GM21423 (cell line): ENCODE data around the gene MS4A4A.
"Not testable (repeated sequence)": the region's sequence is repeated elsewhere in the genome, so short reads cannot be mapped to it uniquely, and the experiment has no call there.

Experiments
- ATAC-seq: cut with Tn5 transposase; IDR thresholded peaks from one replicate; pipeline ENCODE4 v1.9.1; 2021; ENCODE audit warnings: mild to moderate bottlenecking, moderate library complexity; ENCODE audit not compliant: unreplicated experiment

The MS4A4A gene

DNA sequence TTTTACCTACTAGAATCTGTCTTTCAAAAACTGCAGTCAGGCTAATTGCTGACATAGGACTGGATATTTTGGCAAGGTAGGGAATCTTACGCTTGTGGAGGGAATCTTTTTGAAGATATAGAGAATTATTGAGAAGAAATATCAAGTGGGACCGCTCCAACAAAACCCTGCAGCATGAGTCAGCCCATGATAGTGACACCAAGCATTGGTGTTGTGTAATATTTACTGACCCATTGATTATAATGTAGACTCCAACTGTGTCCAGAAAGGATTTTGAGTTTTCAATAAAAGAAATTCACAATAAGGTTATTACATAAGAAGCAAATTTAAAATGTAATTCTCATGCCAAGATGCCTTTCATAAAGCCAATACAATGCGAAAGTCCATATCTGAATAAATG lies 20.7 kb downstream of the MS4A4A start:
- no peak for ATAC-seq

GRCh38 chr11:60301884-60302283 lies 21.4 kb downstream of the MS4A4A start:
- ATAC-seq, result not testable (repeated sequence)

DNA sequence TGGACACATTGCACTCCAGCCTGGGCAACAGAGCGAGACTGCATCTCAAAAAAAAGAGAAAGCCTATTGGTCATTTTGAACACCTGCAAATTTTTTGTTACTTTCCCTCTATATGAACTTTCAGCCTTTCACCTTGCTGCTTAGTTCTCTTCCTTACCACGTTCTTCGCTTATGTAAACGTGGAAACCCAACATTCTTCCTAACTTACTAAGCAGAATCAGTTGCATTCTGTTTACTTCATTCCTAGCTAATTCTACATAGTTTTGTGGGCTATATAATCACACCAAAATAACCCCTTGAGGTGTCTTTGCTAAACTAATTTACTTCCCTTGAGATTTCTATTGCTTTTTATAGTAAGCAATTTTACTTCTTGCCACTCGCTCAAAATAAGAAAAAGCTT lies 23.2 kb downstream of the MS4A4A start:
- ATAC-seq, result no peak

DNA sequence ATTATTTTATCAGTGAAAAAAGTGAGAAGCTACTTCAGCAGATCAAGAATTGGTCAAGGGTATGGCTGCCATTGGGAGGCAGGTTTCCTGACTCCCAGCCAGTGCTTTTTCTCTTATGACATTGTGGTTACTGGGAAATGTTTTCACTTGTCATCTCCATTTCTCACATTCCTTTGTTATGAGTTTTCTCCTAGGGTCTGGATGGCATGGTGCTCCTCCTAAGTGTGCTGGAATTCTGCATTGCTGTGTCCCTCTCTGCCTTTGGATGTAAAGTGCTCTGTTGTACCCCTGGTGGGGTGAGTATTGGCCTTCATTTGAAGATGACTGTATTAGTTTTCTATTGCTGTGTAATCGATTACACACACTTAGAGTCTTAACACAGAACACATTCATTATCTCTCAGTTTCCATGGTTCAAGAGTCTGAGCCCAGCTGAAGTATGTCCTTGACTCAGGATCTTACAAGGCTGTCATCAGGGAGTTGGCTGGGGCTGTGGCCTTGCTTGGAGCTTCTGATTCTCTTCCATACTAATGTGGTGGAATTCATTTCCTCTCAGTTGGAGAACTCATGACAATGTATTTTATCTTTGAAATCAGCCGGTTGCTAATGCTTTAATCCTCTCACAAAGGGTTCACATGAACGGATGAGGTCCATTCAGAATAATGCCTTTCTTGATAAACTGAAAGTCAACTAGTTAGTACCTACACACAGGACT lies 25.6 kb downstream of the MS4A4A start:
- no peak for ATAC-seq

GRCh38 chr11:60307507-60308195 lies 27.2 kb downstream of the MS4A4A start:
- no peak for ATAC-seq

DNA sequence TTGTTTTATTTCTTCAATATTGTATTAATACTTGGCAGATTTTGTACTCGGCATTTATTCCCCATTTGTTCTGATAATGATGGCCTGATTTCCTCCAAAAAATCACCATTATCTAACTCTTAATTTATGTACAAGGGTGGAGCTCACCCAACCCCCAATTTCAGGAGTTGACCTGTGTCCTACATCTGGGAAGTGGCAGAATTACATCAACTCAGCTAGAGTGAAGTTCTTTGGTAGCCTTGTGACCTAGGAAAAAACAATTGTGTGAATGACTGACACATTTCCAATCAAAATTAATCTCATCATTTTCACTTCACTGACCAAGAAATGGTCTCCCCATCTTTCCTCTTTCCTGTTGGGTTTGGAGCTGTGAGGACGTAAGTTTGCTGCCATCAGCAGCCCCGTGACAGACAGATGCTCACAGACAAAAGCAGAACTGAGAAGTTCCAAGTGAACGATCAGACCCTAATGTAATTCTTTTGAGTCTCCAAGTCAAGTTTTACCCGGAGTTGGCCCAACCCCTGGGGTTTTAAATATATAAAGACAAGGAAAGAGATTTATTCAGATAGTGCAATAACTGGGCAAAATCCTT lies 30.0 kb downstream of the MS4A4A start:
- peak; percentile 69 for ATAC-seq

GRCh38 chr11:60314635-60315321 lies 34.3 kb downstream of the MS4A4A start:
- no peak for ATAC-seq

DNA sequence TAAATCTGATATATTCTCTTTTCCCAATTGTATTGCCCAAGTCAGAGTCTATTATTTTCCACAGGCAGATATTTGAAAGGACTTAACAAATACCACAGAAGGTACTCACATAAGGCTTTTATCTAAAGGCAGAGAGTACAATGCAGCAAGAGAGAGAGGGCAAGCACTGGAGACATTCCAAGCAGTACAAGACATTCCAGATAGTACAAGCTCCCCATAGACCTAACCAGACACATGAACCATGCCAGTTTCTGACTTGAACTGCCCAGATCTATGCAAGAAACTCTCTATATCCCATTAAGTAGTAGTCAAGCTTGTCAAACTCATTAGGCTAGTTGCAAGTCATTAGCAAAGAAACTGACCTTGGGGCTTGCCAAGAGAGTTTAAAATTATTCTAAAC lies 35.4 kb downstream of the MS4A4A start:
- no peak for ATAC-seq

- no peak for ATAC-seq
Measured at GRCh38 chr11:60316317-60316716, 35.9 kb downstream of the MS4A4A start.

GRCh38 chr11:60318726-60319125 lies 38.3 kb downstream of the MS4A4A start:
- ATAC-seq, result no peak

DNA sequence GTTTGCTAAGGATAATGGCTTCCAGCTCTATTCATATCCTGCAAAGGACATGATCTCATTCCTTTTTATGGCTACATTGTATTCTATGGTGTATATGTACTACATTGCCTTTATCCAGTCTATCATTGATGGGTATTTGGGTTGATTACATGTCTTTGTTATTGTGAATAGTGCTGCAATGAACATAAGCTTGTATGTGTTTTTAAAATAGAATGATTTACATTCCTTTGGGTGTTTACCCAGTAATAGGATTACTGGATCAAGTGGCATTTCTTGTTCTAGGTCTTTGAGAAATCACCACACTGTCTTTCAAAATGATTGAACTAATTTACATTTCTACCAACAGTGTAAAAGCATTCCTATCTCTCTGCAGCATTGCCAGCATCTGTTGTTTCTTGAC lies 40.6 kb downstream of the MS4A4A start:
- no peak for ATAC-seq

DNA sequence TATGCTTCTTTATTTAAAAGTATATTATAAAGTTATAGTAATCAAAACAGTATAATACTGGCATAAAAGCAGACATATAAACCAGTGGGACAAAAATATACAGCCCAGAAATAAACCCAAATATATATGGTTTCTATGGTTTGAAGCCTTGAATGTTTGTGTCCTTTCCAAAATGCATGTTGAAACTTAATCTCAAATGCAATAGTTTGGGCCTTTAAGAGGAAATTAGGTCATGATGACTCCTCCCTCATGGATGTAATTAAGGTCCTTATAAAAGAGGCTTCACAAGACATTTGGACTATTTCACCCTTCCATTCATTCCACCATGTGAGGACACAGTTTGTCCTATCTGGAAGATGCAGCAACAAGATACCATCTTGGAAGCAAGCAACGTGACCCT lies 46.5 kb downstream of the MS4A4A start, which contains the start of gene MS4A6E:
Gene MS4A6E, plus strand, starts transcription at position 301 of the 400 bp plus-strand sequence. CDS start 7,641 bp downstream, outside the sequence.
- no peak for ATAC-seq

DNA sequence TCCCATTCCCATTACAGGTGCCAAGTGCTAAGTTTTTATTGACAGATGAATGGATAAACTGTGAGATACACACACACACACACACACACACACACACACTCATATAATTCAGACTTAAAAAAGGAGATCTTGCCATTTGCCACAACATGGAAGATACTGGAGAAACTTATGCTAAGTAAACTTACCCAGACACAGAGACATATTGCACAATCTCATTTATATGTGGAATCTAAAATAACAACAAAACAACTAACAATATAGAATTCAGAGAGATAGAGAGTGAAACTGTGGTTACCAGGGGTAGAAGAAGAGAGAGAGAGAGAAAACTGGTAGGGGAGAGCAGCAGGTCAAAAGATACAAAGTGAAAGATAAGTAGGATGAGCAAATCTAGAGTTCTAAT lies 48.0 kb downstream of the MS4A4A start:
- ATAC-seq, result no peak

- ATAC-seq, result no peak
Measured at GRCh38 chr11:60332846-60333245, 52.4 kb downstream of the MS4A4A start.

GRCh38 chr11:60334005-60334620 lies 53.6 kb downstream of the MS4A4A start:
- ATAC-seq, result no peak

DNA sequence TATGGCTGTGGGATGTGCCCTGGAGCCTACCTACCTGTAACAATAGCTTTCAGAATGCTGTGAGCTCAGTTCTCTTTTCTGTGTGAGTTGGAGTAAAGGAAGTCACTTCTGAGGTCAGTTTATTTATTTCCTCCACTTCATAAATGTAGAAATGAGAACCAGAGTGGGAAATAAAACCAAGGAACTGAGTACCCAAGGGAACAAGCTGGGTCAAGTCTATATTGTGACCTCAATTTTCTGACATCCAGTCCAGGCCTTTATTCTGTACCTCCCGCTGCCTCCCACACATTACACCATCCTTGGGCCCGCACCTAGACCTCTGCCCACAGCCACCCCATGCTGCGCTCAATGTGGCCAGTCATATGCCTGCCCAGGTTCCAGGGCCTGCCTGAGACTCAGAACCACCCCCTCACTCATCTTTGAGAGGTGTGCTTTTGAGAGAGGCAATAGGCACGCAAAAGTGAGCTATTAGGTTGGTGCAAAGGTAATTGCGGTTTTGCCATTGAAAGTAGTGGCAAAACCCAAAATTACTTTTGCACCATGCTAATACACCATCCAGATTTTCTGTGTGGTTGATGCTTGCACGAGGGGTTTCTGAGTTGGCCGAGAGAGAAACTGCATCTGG lies 56.4 kb downstream of the MS4A4A start:
- no peak for ATAC-seq

- no peak for ATAC-seq
Measured at GRCh38 chr11:60338053-60338452, 57.6 kb downstream of the MS4A4A start.

DNA sequence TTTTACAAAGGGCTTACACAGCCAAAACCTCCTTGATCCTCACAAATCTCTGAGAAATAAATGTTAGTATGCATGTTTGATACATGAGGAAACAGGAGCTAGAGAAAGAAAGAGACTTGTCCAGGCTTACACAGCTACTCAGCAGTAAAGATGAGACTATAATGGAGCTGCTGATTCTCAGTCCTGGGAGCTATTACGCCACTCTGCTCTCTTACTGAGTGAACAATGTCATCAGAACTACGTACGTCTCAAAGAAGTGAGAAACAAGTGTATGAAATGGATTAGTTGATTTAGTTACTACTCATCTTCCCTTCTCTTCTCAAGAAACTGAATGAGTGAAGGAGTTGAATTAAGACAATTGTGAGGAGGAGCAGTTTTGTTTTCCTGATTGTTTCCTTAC lies 58.9 kb downstream of the MS4A4A start:
- no peak for ATAC-seq

DNA sequence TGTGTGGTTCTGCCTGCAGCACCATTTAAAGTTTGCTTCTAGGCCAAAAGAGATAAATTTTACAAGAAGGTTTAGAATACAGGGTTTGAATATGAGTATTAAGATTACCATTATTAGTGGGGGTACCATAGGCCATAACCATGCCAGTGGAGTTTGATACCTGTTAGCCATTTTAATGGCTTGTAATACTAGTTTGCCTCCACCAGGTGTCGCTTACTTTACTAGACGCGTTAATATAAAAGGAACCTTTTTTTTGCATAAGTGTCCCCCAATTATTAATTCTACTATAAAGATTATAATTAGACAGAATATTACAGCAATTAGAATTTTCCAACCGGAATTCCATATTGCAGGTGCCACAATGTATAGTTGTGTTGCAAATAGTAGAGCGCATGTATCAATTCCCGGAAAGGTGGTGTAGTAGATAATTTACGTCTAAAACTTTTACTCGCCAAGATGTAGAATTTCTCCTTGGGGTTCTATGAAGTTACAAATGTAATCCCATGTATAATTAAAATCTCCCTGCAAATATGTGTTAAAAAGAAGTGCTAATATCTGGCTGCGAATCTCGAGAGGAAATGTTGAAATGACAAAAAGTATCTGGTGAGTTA lies 62.7 kb downstream of the MS4A4A start:
- no peak for ATAC-seq

GRCh38 chr11:60344146-60344545 lies 63.7 kb downstream of the MS4A4A start:
- no peak for ATAC-seq
